ENCODE results near the gene KIF1C.
"Not testable (repeated sequence)": the region's sequence is repeated elsewhere in the genome, so short reads cannot be mapped to it uniquely, and the experiment has no call there.

The KIF1C gene

GRCh38 chr17:5043524-5043923 is 45.8 kb downstream of the KIF1C start:
- no peaks in the 10 kb centered on the region for H3K27me3 Mint-ChIP-seq
- H3K36me3 Mint-ChIP-seq: no peaks in the 10 kb centered on the region
- peak overlapping the region; percentile 51 for H3K4me3 Mint-ChIP-seq
- no peaks in the 10 kb centered on the region for H3K9me3 Mint-ChIP-seq
- H3K27ac Mint-ChIP-seq: peak overlapping the region; percentile 38
- H3K4me1 Mint-ChIP-seq: peaks cover 52% of the 10 kb centered on the region

- no peaks in the 10 kb centered on the region for H3K36me3 Mint-ChIP-seq
- no peaks in the 10 kb centered on the region for H3K27me3 Mint-ChIP-seq
- peak overlapping the region; percentile 85 for H3K27ac Mint-ChIP-seq
- H3K4me3 Mint-ChIP-seq: peak overlapping the region; percentile 39
- H3K9me3 Mint-ChIP-seq: no peaks in the 10 kb centered on the region
- peaks cover 60% of the 10 kb centered on the region for H3K4me1 Mint-ChIP-seq
Measured at GRCh38 chr17:5044630-5045029, 46.9 kb downstream of the KIF1C start.

GRCh38 chr17:5045496-5045895 is 47.7 kb downstream of the KIF1C start:
- peak overlapping the region; percentile 13 for H3K4me3 Mint-ChIP-seq
- no peaks in the 10 kb centered on the region for H3K27me3 Mint-ChIP-seq
- peaks cover 68% of the 10 kb centered on the region for H3K4me1 Mint-ChIP-seq
- peak overlapping the region; percentile 66 for H3K27ac Mint-ChIP-seq
- H3K9me3 Mint-ChIP-seq: no peaks in the 10 kb centered on the region
- H3K36me3 Mint-ChIP-seq: no peaks in the 10 kb centered on the region

GRCh38 chr17:5047446-5047845 is 49.7 kb downstream of the KIF1C start:
- Mint-ChIP-seq H3K9me3 (no peaks in the 10 kb centered on the region), H3K36me3 (no peaks in the 10 kb centered on the region), H3K27me3 (no peaks in the 10 kb centered on the region), H3K27ac (no peak overlapping the region), H3K4me3 (peak overlapping the region; percentile 23), H3K4me1 (peaks cover 62% of the 10 kb centered on the region)

- H3K36me3 Mint-ChIP-seq: no peaks in the 10 kb centered on the region
- H3K4me3 Mint-ChIP-seq: peak overlapping the region; percentile 49
- H3K4me1 Mint-ChIP-seq: peaks cover 46% of the 10 kb centered on the region
- no peaks in the 10 kb centered on the region for H3K27me3 Mint-ChIP-seq
- peak overlapping the region; percentile 88 for H3K27ac Mint-ChIP-seq
- H3K9me3 Mint-ChIP-seq: no peaks in the 10 kb centered on the region
Measured at GRCh38 chr17:5049314-5049841, 51.6 kb downstream of the KIF1C start.

- Mint-ChIP-seq H3K9me3 (no peaks in the 10 kb centered on the region), H3K4me1 (peaks cover 38% of the 10 kb centered on the region), H3K36me3 (peaks cover 2% of the 10 kb centered on the region), H3K4me3 (no peak overlapping the region), H3K27ac (no peak overlapping the region), H3K27me3 (no peaks in the 10 kb centered on the region)
Measured at GRCh38 chr17:5050278-5050677, 52.5 kb downstream of the KIF1C start.

- Mint-ChIP-seq H3K4me3 (no peak overlapping the region), H3K36me3 (peaks cover 2% of the 10 kb centered on the region), H3K9me3 (no peaks in the 10 kb centered on the region), H3K27me3 (no peaks in the 10 kb centered on the region), H3K27ac (no peak overlapping the region), H3K4me1 (peaks cover under 1% of the 10 kb centered on the region)
Measured at GRCh38 chr17:5055543-5055942, 57.8 kb downstream of the KIF1C start.

GRCh38 chr17:5065227-5065744 is 67.5 kb downstream of the KIF1C start:
- no peaks in the 10 kb centered on the region for H3K9me3 Mint-ChIP-seq
- peaks cover 7% of the 10 kb centered on the region for H3K4me1 Mint-ChIP-seq
- H3K27ac Mint-ChIP-seq: no peak overlapping the region
- no peaks in the 10 kb centered on the region for H3K27me3 Mint-ChIP-seq
- H3K36me3 Mint-ChIP-seq: no peaks in the 10 kb centered on the region
- H3K4me3 Mint-ChIP-seq: no peak overlapping the region

GRCh38 chr17:5068236-5068635 is 70.5 kb downstream of the KIF1C start:
- no peak overlapping the region for H3K4me3 Mint-ChIP-seq
- peaks cover 1% of the 10 kb centered on the region for H3K4me1 Mint-ChIP-seq
- H3K36me3 Mint-ChIP-seq: no peaks in the 10 kb centered on the region
- H3K27me3 Mint-ChIP-seq: no peaks in the 10 kb centered on the region
- no peaks in the 10 kb centered on the region for H3K9me3 Mint-ChIP-seq
- peak overlapping the region; percentile 55 for H3K27ac Mint-ChIP-seq

GRCh38 chr17:5069724-5070123 is 72.0 kb downstream of the KIF1C start:
- H3K27ac Mint-ChIP-seq: no peak overlapping the region
- H3K4me1 Mint-ChIP-seq: no peaks in the 10 kb centered on the region
- no peaks in the 10 kb centered on the region for H3K27me3 Mint-ChIP-seq
- H3K9me3 Mint-ChIP-seq: no peaks in the 10 kb centered on the region
- no peak overlapping the region for H3K4me3 Mint-ChIP-seq
- no peaks in the 10 kb centered on the region for H3K36me3 Mint-ChIP-seq

- not testable (repeated sequence) for H3K27ac Mint-ChIP-seq, H3K9me3 Mint-ChIP-seq, H3K4me3 Mint-ChIP-seq, H3K36me3 Mint-ChIP-seq, H3K27me3 Mint-ChIP-seq
- H3K4me1 Mint-ChIP-seq: peaks cover 20% of the 10 kb centered on the region
Measured at GRCh38 chr17:5075472-5075871, 77.7 kb downstream of the KIF1C start.

- peak overlapping the region; percentile 94 for H3K27ac Mint-ChIP-seq
- H3K27me3 Mint-ChIP-seq, H3K9me3 Mint-ChIP-seq, H3K36me3 Mint-ChIP-seq: not testable (repeated sequence)
- peaks cover 25% of the 10 kb centered on the region for H3K4me1 Mint-ChIP-seq
- H3K4me3 Mint-ChIP-seq: peak overlapping the region; percentile 83
Measured at GRCh38 chr17:5077275-5077674, 79.5 kb downstream of the KIF1C start.

GRCh38 chr17:5077781-5078105 is 80.0 kb downstream of the KIF1C start:
- Mint-ChIP-seq H3K27ac (peak overlapping the region; percentile 94), H3K27me3 (no peaks in the 10 kb centered on the region), H3K36me3 (peaks cover 1% of the 10 kb centered on the region), H3K4me1 (peaks cover 27% of the 10 kb centered on the region), H3K9me3 (no peaks in the 10 kb centered on the region), H3K4me3 (peak overlapping the region; percentile 83)

Measured in activated naive CD4-positive, alpha-beta T cell treated with anti-CD3 and anti-CD28 coated beads, Interleukin-2, amount 50 U/mL, for 24 hours (primary cell).